Measurements from ENCODE around the gene DIAPH2.
"Not testable (repeated sequence)": the region's sequence is repeated elsewhere in the genome, so short reads cannot be mapped to it uniquely, and the experiment has no call there.

Gene DIAPH2

GRCh38 chrX:96846841-96847240, 162.2 kb downstream of the DIAPH2 start:
- Histone ChIP-seq H4K20me1 (ENCODE audit: insufficient read depth, low read length) (no peaks in the 10 kb centered on the region), H3F3A (ENCODE audit: insufficient read depth, low read length) (no peaks in the 10 kb centered on the region), H3K79me2 (ENCODE audit: low read length) (no peaks in the 10 kb centered on the region), H3K4me3 (ENCODE audit: low read length) (no peak overlapping the region), H3K9ac (ENCODE audit: low read length) (no peak overlapping the region), H3K9me2 (replicated peaks; ENCODE audit: insufficient read depth, low read length) (no peaks in the 10 kb centered on the region), H2AFZ (ENCODE audit: low read length) (no peak overlapping the region), H3K4me1 (ENCODE audit: low read length) (no peaks in the 10 kb centered on the region), H3K27me3 (replicated peaks; ENCODE audit: insufficient read depth, low read length) (no peaks in the 10 kb centered on the region), H3K4me2 (ENCODE audit: low read depth, low read length) (no peak overlapping the region), H3K36me3 (replicated peaks; ENCODE audit: insufficient read depth, low read length) (no peaks in the 10 kb centered on the region), H3K27ac (ENCODE audit: low read length) (no peak overlapping the region), H3K9me3 (replicated peaks; ENCODE audit: insufficient read depth, low read length) (no peaks in the 10 kb centered on the region)
- DNase-seq, result no peak
- TF ChIP-seq EZH2phosphoT487 (IDR thresholded peaks at IDR 0.05; ENCODE audit: low read length) (no peak), EZH2 (optimal IDR thresholded peaks at IDR 0.05; ENCODE audit: low read depth, low read length) (no peak)
- TF ChIP-seq, protein P1, sequence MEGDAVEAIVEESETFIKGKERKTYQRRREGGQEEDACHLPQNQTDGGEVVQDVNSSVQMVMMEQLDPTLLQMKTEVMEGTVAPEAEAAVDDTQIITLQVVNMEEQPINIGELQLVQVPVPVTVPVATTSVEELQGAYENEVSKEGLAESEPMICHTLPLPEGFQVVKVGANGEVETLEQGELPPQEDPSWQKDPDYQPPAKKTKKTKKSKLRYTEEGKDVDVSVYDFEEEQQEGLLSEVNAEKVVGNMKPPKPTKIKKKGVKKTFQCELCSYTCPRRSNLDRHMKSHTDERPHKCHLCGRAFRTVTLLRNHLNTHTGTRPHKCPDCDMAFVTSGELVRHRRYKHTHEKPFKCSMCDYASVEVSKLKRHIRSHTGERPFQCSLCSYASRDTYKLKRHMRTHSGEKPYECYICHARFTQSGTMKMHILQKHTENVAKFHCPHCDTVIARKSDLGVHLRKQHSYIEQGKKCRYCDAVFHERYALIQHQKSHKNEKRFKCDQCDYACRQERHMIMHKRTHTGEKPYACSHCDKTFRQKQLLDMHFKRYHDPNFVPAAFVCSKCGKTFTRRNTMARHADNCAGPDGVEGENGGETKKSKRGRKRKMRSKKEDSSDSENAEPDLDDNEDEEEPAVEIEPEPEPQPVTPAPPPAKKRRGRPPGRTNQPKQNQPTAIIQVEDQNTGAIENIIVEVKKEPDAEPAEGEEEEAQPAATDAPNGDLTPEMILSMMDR (IDR thresholded peaks at IDR 0.05; ENCODE audit: low read length), result no peak

GRCh38 chrX:96859422-96859821, 174.8 kb downstream of the DIAPH2 start:
- not testable (repeated sequence) for H3K4me1 ChIP-seq (ENCODE audit: low read length); H3K36me3 ChIP-seq (replicated peaks; ENCODE audit: insufficient read depth, low read length); H3K4me2 ChIP-seq (ENCODE audit: low read depth, low read length); H3K79me2 ChIP-seq (ENCODE audit: low read length); DNase-seq; H3K9me3 ChIP-seq (replicated peaks; ENCODE audit: insufficient read depth, low read length); H3K9ac ChIP-seq (ENCODE audit: low read length); H3K27me3 ChIP-seq (replicated peaks; ENCODE audit: insufficient read depth, low read length); H3F3A ChIP-seq (ENCODE audit: insufficient read depth, low read length); H3K9me2 ChIP-seq (replicated peaks; ENCODE audit: insufficient read depth, low read length); H3K27ac ChIP-seq (ENCODE audit: low read length); H2AFZ ChIP-seq (ENCODE audit: low read length); H3K4me3 ChIP-seq (ENCODE audit: low read length); H4K20me1 ChIP-seq (ENCODE audit: insufficient read depth, low read length)

DNA sequence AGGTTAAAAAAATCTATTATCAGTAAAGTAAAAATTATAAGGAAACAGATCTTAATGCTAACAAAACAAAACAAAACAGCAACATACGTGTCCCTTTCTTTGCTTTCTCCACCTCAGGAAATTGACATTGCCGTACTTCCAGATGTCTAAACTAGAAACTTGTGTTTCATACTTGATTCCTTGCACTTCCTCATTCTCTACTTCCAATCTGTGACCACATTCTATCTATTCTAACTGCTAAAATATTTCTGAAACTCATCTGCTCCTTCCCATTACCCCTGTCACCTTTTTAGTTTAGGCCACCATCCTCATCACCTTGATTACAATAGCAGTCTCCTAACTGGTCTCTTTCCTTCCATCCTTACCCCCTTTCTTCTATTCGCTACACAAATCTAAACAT, 176.6 kb downstream of the DIAPH2 start:
- Histone ChIP-seq H3K79me2 (ENCODE audit: low read length) (no peaks in the 10 kb centered on the region), H3K4me1 (ENCODE audit: low read length) (no peaks in the 10 kb centered on the region), H3K4me2 (ENCODE audit: low read depth, low read length) (no peak overlapping the region), H3K9me2 (replicated peaks; ENCODE audit: insufficient read depth, low read length) (no peaks in the 10 kb centered on the region), H3K36me3 (replicated peaks; ENCODE audit: insufficient read depth, low read length) (no peaks in the 10 kb centered on the region), H4K20me1 (ENCODE audit: insufficient read depth, low read length) (no peaks in the 10 kb centered on the region), H2AFZ (ENCODE audit: low read length) (no peak overlapping the region), H3K9me3 (replicated peaks; ENCODE audit: insufficient read depth, low read length) (no peaks in the 10 kb centered on the region), H3K9ac (ENCODE audit: low read length) (no peak overlapping the region), H3K4me3 (ENCODE audit: low read length) (no peak overlapping the region), H3F3A (ENCODE audit: insufficient read depth, low read length) (no peaks in the 10 kb centered on the region), H3K27me3 (replicated peaks; ENCODE audit: insufficient read depth, low read length) (no peaks in the 10 kb centered on the region), H3K27ac (ENCODE audit: low read length) (no peak overlapping the region)
- no peak for DNase-seq
- TF ChIP-seq EZH2 (optimal IDR thresholded peaks at IDR 0.05; ENCODE audit: low read depth, low read length) (no peak), EZH2phosphoT487 (IDR thresholded peaks at IDR 0.05; ENCODE audit: low read length) (no peak)
- TF ChIP-seq, protein P1 (IDR thresholded peaks at IDR 0.05; ENCODE audit: low read length), result no peak

DNA sequence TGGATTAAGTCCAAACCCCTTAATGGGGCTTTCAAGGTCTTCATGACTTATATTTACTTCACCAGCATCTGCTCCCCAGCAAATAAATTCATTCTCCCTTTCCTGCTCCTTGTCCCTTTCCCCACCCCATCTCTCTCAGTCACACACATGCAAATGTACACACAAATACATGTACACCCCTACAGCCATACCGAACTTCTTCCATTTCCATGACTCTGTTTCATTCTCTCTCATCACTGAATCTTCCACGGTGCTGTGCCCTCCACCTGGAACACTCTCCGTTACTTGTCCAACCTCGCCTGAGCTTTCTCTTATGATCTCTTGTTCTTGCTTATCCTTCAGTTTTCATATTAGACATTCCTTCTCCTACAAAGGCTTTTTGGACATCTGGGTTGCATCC, 177.0 kb downstream of the DIAPH2 start:
- H3K36me3 ChIP-seq (replicated peaks; ENCODE audit: insufficient read depth, low read length), result no peaks in the 10 kb centered on the region
- TF ChIP-seq EZH2 (optimal IDR thresholded peaks at IDR 0.05; ENCODE audit: low read depth, low read length) (no peak), EZH2phosphoT487 (IDR thresholded peaks at IDR 0.05; ENCODE audit: low read length) (no peak)
- TF ChIP-seq, protein P1 (IDR thresholded peaks at IDR 0.05; ENCODE audit: low read length), result no peak
- H3K9ac ChIP-seq (ENCODE audit: low read length), result no peak overlapping the region
- no peaks in the 10 kb centered on the region for H3K9me2 ChIP-seq (replicated peaks; ENCODE audit: insufficient read depth, low read length)
- no peak overlapping the region for H3K4me2 ChIP-seq (ENCODE audit: low read depth, low read length)
- no peaks in the 10 kb centered on the region for H3K4me1 ChIP-seq (ENCODE audit: low read length)
- no peaks in the 10 kb centered on the region for H3K27me3 ChIP-seq (replicated peaks; ENCODE audit: insufficient read depth, low read length)
- no peak for DNase-seq
- H2AFZ ChIP-seq (ENCODE audit: low read length), result no peak overlapping the region
- no peak overlapping the region for H3K27ac ChIP-seq (ENCODE audit: low read length)
- no peak overlapping the region for H3K4me3 ChIP-seq (ENCODE audit: low read length)
- H3K79me2 ChIP-seq (ENCODE audit: low read length), result no peaks in the 10 kb centered on the region
- no peaks in the 10 kb centered on the region for H3K9me3 ChIP-seq (replicated peaks; ENCODE audit: insufficient read depth, low read length)
- no peaks in the 10 kb centered on the region for H3F3A ChIP-seq (ENCODE audit: insufficient read depth, low read length)
- no peaks in the 10 kb centered on the region for H4K20me1 ChIP-seq (ENCODE audit: insufficient read depth, low read length)
